Activated naive CD4-positive, alpha-beta T cell treated with anti-CD3 and anti-CD28 coated beads, Interleukin-2, amount 50 U/mL, for 24 hours (primary cell): ENCODE measurements around the gene PBXIP1.
"Not testable (repeated sequence)": the region's sequence is repeated elsewhere in the genome, so short reads cannot be mapped to it uniquely, and the experiment has no call there.

ENCODE experiments used
- H3K27ac Mint-ChIP-seq: one replicate; pipeline ENCODE4 v1.8.0; 2021; ENCODE audit warnings: mild to moderate bottlenecking, mixed read lengths
- H3K27me3 Mint-ChIP-seq: one replicate; pipeline ENCODE4 v1.8.0; 2021; ENCODE audit warnings: mixed read lengths
- H3K36me3 Mint-ChIP-seq: one replicate; pipeline ENCODE4 v1.8.0; 2021; ENCODE audit warnings: mixed read lengths
- H3K4me1 Mint-ChIP-seq: one replicate; pipeline ENCODE4 v1.8.0; 2021; ENCODE audit warnings: mixed read lengths
- H3K4me3 Mint-ChIP-seq: one replicate; pipeline ENCODE4 v1.8.0; 2021; ENCODE audit warnings: mild to moderate bottlenecking, mixed read lengths
- H3K9me3 Mint-ChIP-seq: one replicate; pipeline ENCODE4 v1.8.0; 2021; ENCODE audit warnings: mixed read lengths

Gene PBXIP1

GRCh38 chr1:154998201-154998780 lies 42.4 kb upstream of the PBXIP1 start:
- Mint-ChIP-seq H3K4me1 (peaks cover 33% of the 10 kb centered on the region), H3K27me3 (no peaks in the 10 kb centered on the region), H3K4me3 (no peak overlapping the region), H3K36me3 (no peaks in the 10 kb centered on the region), H3K27ac (no peak overlapping the region), H3K9me3 (no peaks in the 10 kb centered on the region)

- peaks cover 37% of the 10 kb centered on the region for H3K4me1 Mint-ChIP-seq
- H3K27ac Mint-ChIP-seq: peak overlapping the region; percentile 9
- H3K27me3 Mint-ChIP-seq: no peaks in the 10 kb centered on the region
- no peaks in the 10 kb centered on the region for H3K9me3 Mint-ChIP-seq
- no peak overlapping the region for H3K4me3 Mint-ChIP-seq
- H3K36me3 Mint-ChIP-seq: no peaks in the 10 kb centered on the region
These were observed 41.2 kb upstream of the PBXIP1 start for GRCh38 chr1:154996966-154997701.

DNA sequence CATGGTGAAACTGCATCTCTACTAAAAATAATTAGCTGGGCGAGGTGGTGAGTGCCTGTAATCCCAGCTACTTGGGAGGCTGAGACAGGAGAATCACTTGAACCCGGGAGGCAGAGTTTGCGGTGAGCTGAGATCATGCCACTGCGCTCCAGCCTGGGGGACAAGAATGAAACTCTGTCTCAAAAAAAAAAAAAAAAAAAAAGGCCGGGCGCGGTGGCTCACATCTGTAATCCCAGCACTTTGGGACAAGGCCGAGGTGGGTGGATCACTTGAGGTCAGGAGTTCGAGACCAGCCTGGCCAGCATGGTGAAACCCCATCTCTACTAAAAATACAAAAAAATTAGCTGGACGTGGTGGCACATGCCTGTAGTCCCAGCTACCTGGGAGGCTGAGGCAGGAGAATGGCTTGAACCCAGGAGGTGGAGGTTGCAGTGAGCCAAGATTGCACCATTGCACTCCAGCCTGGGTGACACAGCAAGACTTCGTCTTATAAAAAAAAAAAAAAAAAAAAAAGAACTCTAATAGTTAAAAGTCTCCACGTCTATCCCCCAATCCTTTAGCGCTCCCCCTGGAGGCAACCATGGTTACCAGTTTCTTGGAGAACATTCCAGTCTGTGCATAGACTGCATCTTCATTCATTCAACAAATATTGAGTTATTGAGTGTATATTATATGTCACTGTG lies 39.5 kb upstream of the PBXIP1 start:
- not testable (repeated sequence) for H3K36me3 Mint-ChIP-seq, H3K4me3 Mint-ChIP-seq, H3K9me3 Mint-ChIP-seq, H3K27me3 Mint-ChIP-seq, H3K27ac Mint-ChIP-seq
- H3K4me1 Mint-ChIP-seq: peaks cover 37% of the 10 kb centered on the region

DNA sequence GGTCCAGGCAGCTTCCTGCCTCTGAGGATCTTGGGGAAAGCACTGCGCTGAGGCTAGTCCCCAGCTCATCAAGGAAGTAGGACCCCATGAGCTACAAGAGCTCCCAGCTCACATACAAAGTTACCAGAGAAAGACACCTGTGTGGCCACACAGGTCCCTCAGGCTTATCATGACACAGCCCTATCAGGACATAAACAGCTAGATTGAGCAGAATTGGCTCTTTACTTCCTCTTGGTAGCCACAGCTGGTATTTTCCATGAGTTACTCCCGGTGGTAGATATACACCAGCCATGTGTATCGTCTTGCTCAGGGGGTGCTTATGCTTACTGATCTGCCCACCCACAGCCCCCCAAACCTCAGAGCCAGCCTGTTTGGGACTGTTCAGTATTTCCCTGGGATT lies 38.7 kb upstream of the PBXIP1 start:
- no peaks in the 10 kb centered on the region for H3K9me3 Mint-ChIP-seq
- no peaks in the 10 kb centered on the region for H3K27me3 Mint-ChIP-seq
- peaks cover 5% of the 10 kb centered on the region for H3K36me3 Mint-ChIP-seq
- peaks cover 33% of the 10 kb centered on the region for H3K4me1 Mint-ChIP-seq
- H3K27ac Mint-ChIP-seq: no peak overlapping the region
- no peak overlapping the region for H3K4me3 Mint-ChIP-seq

- Mint-ChIP-seq H3K4me3 (no peak overlapping the region), H3K36me3 (peaks cover 5% of the 10 kb centered on the region)
These were observed 38.3 kb upstream of the PBXIP1 start for GRCh38 chr1:154994269-154994587.

DNA sequence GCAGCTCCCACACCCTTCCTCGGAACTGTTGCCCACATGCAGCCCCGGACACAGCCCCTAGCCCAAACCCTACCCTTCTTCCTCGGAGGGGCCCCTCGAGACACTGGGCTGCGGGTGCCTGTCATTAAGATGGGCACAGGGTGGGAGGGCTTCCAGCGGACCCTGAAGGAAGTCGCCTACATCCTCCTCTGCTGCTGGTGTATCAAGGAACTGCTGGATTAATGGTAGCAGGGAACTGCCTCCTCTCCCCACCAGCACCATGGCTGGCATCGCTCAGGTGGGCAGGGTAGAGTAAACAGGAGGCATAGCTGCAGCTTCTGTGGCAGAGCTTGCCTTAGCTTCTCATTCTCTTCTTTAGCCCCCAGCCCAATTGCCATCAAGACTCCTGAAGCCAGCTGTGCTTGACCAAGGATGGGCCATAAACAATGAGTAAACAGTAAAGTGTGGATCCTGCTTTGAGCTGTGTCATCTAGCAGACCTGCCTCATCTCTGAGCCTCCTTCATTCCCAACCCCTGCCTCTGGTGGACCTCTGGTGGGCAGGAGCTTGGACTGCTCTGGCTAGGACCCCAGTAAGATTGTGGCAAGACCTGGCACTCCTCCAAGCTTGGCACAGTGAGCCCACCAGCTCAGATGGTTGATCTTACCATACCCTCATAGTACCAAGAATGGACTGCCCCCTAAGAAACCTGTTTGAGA lies 37.8 kb upstream of the PBXIP1 start, which contains the start of gene LENEP:
Gene LENEP, plus strand, starts transcription at position 15 of the 697 bp plus-strand sequence. Its CDS starts 22 bp downstream, at position 37.
- Mint-ChIP-seq H3K4me3 (no peak within 1 kb of the TSS), H3K27ac (no peak within 1 kb of the TSS), H3K36me3 (peaks cover 7% of the 10 kb centered on the region), H3K27me3 (no peaks in the 10 kb centered on the region), H3K4me1 (peaks cover 36% of the 10 kb centered on the region), H3K9me3 (no peaks in the 10 kb centered on the region)

More at GRCh38 chr1:154994269-154994587, 38.3 kb upstream of the PBXIP1 start:
- Mint-ChIP-seq H3K9me3 (no peaks in the 10 kb centered on the region), H3K27ac (no peak overlapping the region), H3K4me1 (peaks cover 36% of the 10 kb centered on the region), H3K27me3 (no peaks in the 10 kb centered on the region)

DNA sequence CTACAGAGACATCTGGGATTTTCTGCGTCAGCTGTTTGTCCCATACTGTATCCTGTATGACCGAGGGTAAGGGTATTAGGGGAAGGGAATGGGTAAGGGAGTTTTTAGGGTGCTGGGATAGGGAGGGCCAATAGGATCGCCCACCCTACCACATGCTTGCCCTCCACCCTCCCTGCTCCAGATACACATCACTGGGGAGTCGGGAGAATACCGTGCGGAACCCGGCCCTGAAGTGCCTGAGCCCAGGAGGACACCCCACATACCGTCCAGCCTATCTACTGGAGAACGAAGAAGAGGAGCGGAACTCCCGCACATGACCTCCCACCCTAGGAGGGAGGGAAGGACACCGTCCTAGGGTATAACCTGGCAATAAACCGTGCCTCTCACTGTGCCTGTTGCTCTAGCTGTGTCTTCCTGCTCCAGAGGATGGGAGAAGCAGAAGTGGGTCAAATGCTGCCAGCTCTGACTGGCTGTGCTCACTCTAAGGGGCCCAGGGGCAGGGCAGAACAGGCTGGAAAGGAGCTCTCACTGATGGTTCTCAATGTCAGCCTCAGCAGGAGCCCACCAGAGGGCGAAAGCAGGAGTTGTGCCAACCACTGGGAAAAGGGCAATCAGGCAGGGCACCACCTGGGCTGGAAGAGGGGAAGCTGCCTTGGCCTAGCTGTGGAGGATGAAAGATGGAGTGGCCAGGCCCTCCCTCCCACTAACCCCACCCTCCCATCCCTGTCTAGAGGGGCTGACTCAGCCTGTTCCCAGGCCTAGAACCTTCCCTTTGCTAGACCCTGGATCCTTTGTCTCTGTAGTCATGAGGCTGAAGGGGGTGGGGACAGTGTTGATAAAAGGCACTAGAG lies 37.0 kb upstream of the PBXIP1 start:
- Mint-ChIP-seq H3K36me3 (peaks cover 7% of the 10 kb centered on the region), H3K9me3 (no peaks in the 10 kb centered on the region), H3K4me1 (peaks cover 38% of the 10 kb centered on the region), H3K4me3 (no peak overlapping the region), H3K27me3 (no peaks in the 10 kb centered on the region), H3K27ac (no peak overlapping the region)

GRCh38 chr1:154990276-154990675 lies 34.4 kb upstream of the PBXIP1 start:
- Mint-ChIP-seq H3K27ac (no peak overlapping the region), H3K4me3 (no peak overlapping the region), H3K27me3 (no peaks in the 10 kb centered on the region), H3K36me3 (peaks cover 7% of the 10 kb centered on the region), H3K4me1 (peaks cover 28% of the 10 kb centered on the region), H3K9me3 (no peaks in the 10 kb centered on the region)

DNA sequence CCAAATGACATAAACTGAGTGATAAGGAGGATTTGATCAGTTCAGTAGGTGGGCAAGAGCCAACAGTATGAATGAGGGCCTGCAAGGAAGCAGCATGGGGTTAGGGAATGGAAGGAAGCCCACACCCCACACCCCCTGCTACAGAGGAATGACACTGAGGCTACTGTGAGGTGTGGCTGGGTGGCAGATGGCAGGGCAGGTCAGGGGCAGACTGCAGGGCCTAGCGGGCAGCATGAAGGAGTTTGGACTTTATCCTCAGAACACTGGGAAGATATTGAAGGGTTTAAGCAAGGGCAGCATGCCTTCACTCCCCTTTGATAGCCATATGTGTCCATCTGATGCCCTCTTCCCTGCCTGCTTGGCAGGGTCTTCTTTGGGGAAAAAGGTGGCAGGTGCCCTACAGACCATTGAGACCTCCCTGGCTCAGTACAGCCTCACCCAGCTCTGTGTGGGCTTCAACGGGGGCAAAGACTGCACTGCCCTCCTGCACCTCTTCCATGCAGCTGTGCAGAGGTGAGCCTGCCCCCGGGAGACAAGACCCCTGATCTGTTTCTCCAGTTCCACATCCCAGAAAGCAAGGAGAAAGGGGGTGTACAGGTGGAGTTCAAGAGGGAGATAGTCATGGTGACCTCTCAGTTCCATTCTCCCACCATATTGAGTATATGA lies 33.4 kb upstream of the PBXIP1 start:
- H3K27me3 Mint-ChIP-seq: no peaks in the 10 kb centered on the region
- no peaks in the 10 kb centered on the region for H3K9me3 Mint-ChIP-seq
- H3K4me3 Mint-ChIP-seq: no peak overlapping the region
- H3K27ac Mint-ChIP-seq: no peak overlapping the region
- H3K36me3 Mint-ChIP-seq: peaks cover 7% of the 10 kb centered on the region
- peaks cover 32% of the 10 kb centered on the region for H3K4me1 Mint-ChIP-seq

GRCh38 chr1:154988058-154988954 lies 32.4 kb upstream of the PBXIP1 start:
- peaks cover 7% of the 10 kb centered on the region for H3K36me3 Mint-ChIP-seq
- H3K4me3 Mint-ChIP-seq: no peak overlapping the region
- H3K27me3 Mint-ChIP-seq: no peaks in the 10 kb centered on the region
- peaks cover 36% of the 10 kb centered on the region for H3K4me1 Mint-ChIP-seq
- peak overlapping the region; percentile 12 for H3K27ac Mint-ChIP-seq
- no peaks in the 10 kb centered on the region for H3K9me3 Mint-ChIP-seq

- no peaks in the 10 kb centered on the region for H3K9me3 Mint-ChIP-seq
- no peak overlapping the region for H3K27ac Mint-ChIP-seq
- H3K4me1 Mint-ChIP-seq: peaks cover 33% of the 10 kb centered on the region
- H3K36me3 Mint-ChIP-seq: peaks cover 7% of the 10 kb centered on the region
- H3K4me3 Mint-ChIP-seq: no peak overlapping the region
- H3K27me3 Mint-ChIP-seq: no peaks in the 10 kb centered on the region
These were observed 31.4 kb upstream of the PBXIP1 start for GRCh38 chr1:154987326-154987725.

- peaks cover 32% of the 10 kb centered on the region for H3K4me1 Mint-ChIP-seq
- H3K27me3 Mint-ChIP-seq, H3K36me3 Mint-ChIP-seq, H3K9me3 Mint-ChIP-seq, H3K4me3 Mint-ChIP-seq, H3K27ac Mint-ChIP-seq: not testable (repeated sequence)
These were observed 30.8 kb upstream of the PBXIP1 start for GRCh38 chr1:154986736-154987135.

DNA sequence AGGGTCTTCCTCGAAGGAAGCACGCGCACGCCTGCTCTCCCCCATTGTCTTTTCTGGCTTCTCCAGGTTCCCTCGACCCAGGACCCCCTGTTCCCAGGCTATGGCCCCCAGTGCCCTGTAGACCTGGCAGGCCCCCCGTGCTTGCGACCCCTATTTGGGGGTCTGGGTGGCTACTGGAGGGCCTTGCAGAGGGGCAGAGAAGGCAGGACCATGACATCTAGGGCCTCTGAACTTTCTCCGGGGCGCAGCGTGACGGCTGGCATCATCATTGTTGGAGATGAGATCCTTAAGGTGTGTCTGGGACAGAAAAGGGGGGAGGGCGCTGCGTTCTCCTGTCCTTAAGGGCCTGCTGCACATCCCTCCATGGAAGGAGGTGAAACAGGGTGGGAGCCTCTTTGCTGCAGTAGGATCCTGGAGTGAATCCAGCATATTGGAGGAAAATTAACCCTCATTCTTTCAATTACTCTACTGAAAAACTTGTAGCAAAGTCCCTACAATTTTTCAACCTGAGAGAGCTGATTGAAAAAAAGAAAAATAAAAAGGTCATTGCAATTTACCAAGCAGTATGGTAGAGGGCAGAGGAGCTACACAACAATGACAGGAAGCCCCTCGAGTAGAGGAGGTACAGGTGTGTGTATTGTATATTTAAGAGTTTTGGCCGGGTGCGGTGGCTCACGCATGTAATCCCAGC lies 28.0 kb upstream of the PBXIP1 start:
- Mint-ChIP-seq H3K9me3 (no peaks in the 10 kb centered on the region), H3K4me3 (no peak overlapping the region), H3K36me3 (peaks cover 3% of the 10 kb centered on the region), H3K27me3 (no peaks in the 10 kb centered on the region), H3K4me1 (peaks cover 22% of the 10 kb centered on the region), H3K27ac (no peak overlapping the region)
